ENCODE results near the gene CDH13.

DNA sequence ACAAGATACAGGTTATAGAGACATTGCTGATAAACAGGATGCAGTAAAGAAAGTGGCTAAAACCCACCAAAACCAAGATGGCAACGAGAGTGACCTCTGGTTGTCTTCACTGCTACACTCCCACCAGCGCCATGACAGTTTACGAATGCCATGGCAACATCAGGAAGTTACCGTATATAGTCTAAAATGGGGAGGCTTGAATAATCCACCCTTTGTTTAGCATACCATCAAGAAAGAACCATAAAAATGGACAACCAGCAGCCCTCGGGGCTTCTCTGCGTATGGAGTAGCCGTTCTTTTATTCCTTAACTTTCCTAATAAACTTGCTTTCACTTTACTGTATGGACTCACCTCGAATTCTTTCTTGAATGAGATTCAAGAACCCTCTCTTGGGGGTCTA is 21.7 kb upstream of the CDH13 start:
- TF ChIP-seq, protein P1, sequence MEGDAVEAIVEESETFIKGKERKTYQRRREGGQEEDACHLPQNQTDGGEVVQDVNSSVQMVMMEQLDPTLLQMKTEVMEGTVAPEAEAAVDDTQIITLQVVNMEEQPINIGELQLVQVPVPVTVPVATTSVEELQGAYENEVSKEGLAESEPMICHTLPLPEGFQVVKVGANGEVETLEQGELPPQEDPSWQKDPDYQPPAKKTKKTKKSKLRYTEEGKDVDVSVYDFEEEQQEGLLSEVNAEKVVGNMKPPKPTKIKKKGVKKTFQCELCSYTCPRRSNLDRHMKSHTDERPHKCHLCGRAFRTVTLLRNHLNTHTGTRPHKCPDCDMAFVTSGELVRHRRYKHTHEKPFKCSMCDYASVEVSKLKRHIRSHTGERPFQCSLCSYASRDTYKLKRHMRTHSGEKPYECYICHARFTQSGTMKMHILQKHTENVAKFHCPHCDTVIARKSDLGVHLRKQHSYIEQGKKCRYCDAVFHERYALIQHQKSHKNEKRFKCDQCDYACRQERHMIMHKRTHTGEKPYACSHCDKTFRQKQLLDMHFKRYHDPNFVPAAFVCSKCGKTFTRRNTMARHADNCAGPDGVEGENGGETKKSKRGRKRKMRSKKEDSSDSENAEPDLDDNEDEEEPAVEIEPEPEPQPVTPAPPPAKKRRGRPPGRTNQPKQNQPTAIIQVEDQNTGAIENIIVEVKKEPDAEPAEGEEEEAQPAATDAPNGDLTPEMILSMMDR (IDR thresholded peaks at IDR 0.05 in 4 of 5, conservative IDR thresholded peaks at IDR 0.05 in 1 of 5) = no peak
- no peak for TF ChIP-seq POLR2A (IDR thresholded peaks at IDR 0.05)
